ENCODE measurements around the gene LRFN2. TPM values are rescaled to one million over a fixed set of nuclear protein-coding genes. Genes with fewer than 3 reads are reported as not detected.

LRFN2 gene
- total RNA-seq, 1 donor from 2014 or later: not detected

DNA sequence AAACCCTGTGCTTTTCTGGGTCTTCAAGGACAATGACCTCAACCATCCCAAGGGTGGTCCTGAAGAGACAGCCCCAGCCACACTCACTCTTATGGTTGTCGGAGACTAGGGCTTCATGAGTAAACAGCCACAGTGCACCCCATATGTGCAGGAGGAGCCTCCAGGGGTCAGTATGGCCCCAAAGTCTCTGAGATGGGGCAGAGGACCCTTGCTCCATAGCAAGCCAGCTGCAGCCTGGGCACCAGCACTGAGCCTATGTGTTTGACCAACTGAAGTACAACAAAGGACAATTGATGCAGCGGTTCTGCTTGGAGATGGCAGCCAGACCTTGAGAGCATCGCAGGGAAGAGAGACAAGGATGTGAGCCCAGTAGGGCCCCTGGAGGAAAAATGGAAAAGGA lies 112.2 kb downstream of the LRFN2 start:
- Histone ChIP-seq H3K4me1 (no peaks in the 10 kb centered on the region), H3K9me3 (no peaks in the 10 kb centered on the region), H3K36me3 (no peaks in the 10 kb centered on the region), H3K4me3 (no peak overlapping the region), H3K27ac (no peak overlapping the region), H3K27me3 (no peaks in the 10 kb centered on the region)
- TF ChIP-seq POLR2A (IDR thresholded peaks at IDR 0.05) (no peak), POLR2AphosphoS5 (IDR thresholded peaks at IDR 0.05; ENCODE audit: insufficient read depth in 1 of 2, low read depth in 1 of 2) (no peak)
- DNase-seq (ENCODE audit: extremely low spot score in 2 of 2): no peak
- intact Hi-C loops (cut with DNase I): no loop called here

DNA sequence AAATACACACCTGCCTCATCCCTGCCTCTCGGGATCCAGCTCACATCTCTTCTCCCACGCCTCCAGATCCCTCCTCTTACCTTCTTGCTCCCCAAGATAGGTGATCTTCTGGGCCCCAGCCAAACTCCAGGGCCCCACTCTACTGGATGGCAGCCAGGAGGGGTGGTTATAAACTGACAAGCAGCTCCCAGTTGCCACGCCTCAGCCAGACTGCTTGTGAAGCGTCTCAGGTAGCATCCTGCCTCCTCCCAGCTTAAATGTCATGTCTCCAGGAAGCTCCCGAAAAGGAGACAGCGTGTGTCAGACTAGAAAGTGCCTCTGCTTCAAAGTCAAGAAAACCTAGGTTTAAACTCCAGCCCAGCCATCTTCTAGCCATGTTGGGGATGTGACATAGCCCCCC lies 114.1 kb downstream of the LRFN2 start:
- Histone ChIP-seq H3K36me3 (no peaks in the 10 kb centered on the region), H3K27ac (no peak overlapping the region), H3K4me1 (no peaks in the 10 kb centered on the region), H3K9me3 (no peaks in the 10 kb centered on the region), H3K27me3 (no peaks in the 10 kb centered on the region), H3K4me3 (no peak overlapping the region)
- intact Hi-C loops (cut with DNase I): no loop called here
- DNase-seq (ENCODE audit: extremely low spot score in 2 of 2): no peak
- TF ChIP-seq POLR2A (IDR thresholded peaks at IDR 0.05) (no peak), POLR2AphosphoS5 (IDR thresholded peaks at IDR 0.05; ENCODE audit: insufficient read depth in 1 of 2, low read depth in 1 of 2) (no peak)
- TF ChIP-seq, protein P1, sequence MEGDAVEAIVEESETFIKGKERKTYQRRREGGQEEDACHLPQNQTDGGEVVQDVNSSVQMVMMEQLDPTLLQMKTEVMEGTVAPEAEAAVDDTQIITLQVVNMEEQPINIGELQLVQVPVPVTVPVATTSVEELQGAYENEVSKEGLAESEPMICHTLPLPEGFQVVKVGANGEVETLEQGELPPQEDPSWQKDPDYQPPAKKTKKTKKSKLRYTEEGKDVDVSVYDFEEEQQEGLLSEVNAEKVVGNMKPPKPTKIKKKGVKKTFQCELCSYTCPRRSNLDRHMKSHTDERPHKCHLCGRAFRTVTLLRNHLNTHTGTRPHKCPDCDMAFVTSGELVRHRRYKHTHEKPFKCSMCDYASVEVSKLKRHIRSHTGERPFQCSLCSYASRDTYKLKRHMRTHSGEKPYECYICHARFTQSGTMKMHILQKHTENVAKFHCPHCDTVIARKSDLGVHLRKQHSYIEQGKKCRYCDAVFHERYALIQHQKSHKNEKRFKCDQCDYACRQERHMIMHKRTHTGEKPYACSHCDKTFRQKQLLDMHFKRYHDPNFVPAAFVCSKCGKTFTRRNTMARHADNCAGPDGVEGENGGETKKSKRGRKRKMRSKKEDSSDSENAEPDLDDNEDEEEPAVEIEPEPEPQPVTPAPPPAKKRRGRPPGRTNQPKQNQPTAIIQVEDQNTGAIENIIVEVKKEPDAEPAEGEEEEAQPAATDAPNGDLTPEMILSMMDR (IDR thresholded peaks at IDR 0.05): no peak

GRCh38 chr6:40472353-40472752 lies 114.8 kb downstream of the LRFN2 start:
- Histone ChIP-seq H3K9me3 (no peaks in the 10 kb centered on the region), H3K4me3 (no peak overlapping the region), H3K36me3 (no peaks in the 10 kb centered on the region), H3K27ac (no peak overlapping the region), H3K4me1 (no peaks in the 10 kb centered on the region), H3K27me3 (no peaks in the 10 kb centered on the region)
- intact Hi-C loops (cut with DNase I): no loop called here
- DNase-seq (ENCODE audit: extremely low spot score in 2 of 2): no peak
- no peak for TF ChIP-seq POLR2A (IDR thresholded peaks at IDR 0.05)
- TF ChIP-seq POLR2AphosphoS5 (IDR thresholded peaks at IDR 0.05; ENCODE audit: insufficient read depth in 1 of 2, low read depth in 1 of 2): no peak
- TF ChIP-seq, protein P1 (IDR thresholded peaks at IDR 0.05): no peak

DNA sequence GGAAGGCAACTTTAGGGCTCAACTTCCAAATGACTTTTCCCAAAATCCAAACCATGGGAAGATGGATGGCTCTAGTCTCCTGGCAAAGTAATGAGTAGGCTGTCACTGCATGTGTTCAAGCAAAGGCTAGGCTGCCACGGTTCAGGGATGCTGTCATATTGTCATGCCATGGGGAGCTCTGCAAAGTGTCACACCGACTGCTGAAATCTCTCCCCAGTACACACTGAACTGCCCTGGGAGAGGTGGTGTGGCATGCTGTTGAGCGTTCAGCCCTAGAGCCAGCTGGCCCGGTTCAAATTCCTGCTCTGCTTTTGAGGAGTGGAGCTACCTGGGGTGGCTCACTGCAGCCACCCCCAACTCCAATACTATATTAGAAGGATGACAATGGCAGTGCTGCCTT lies 115.9 kb downstream of the LRFN2 start:
- DNase-seq (ENCODE audit: extremely low spot score in 2 of 2): no peak
- TF ChIP-seq POLR2A (IDR thresholded peaks at IDR 0.05) (no peak), POLR2AphosphoS5 (IDR thresholded peaks at IDR 0.05; ENCODE audit: insufficient read depth in 1 of 2, low read depth in 1 of 2) (no peak)
- TF ChIP-seq, protein P1 (IDR thresholded peaks at IDR 0.05): no peak
- no peaks in the 10 kb centered on the region for H3K4me1 ChIP-seq
- H3K27me3 ChIP-seq: no peaks in the 10 kb centered on the region
- H3K36me3 ChIP-seq: no peaks in the 10 kb centered on the region
- intact Hi-C loops (cut with DNase I): no loop called here
- H3K9me3 ChIP-seq: no peaks in the 10 kb centered on the region
- no peak overlapping the region for H3K27ac ChIP-seq
- H3K4me3 ChIP-seq: no peak overlapping the region

GRCh38 chr6:40469323-40469722 lies 117.8 kb downstream of the LRFN2 start:
- no peaks in the 10 kb centered on the region for H3K36me3 ChIP-seq
- TF ChIP-seq POLR2A (IDR thresholded peaks at IDR 0.05) (no peak), POLR2AphosphoS5 (IDR thresholded peaks at IDR 0.05; ENCODE audit: insufficient read depth in 1 of 2, low read depth in 1 of 2) (no peak)
- TF ChIP-seq, protein P1 (IDR thresholded peaks at IDR 0.05): no peak
- intact Hi-C loops (cut with DNase I): no loop called here
- H3K4me1 ChIP-seq: no peaks in the 10 kb centered on the region
- no peak overlapping the region for H3K4me3 ChIP-seq
- no peak overlapping the region for H3K27ac ChIP-seq
- DNase-seq (ENCODE audit: extremely low spot score in 2 of 2): no peak
- no peaks in the 10 kb centered on the region for H3K27me3 ChIP-seq
- H3K9me3 ChIP-seq: no peaks in the 10 kb centered on the region
